Measurements from ENCODE around the gene FAM221B. TPM values are rescaled to one million over a fixed set of nuclear protein-coding genes. Genes with fewer than 3 reads are reported as not detected.

FAM221B gene
- total and polyA plus RNA-seq, 2 of the 4 experiments (the other 2 are of a cell fraction) = not detected

- in situ Hi-C loops (cut with MboI; ENCODE audit: low sequenced_read_pairs) = no loop called here
- intact Hi-C loops (cut with micrococcal nuclease) = no loop called here
- dilution Hi-C loops (cut with HindIII; ENCODE audit: low sequenced_read_pairs, unreplicated experiment) = no loop called here
Measured at GRCh38 chr9:35769763-35770162, 58.8 kb downstream of the FAM221B start.

More at GRCh38 chr9:35769763-35770162, 58.8 kb downstream of the FAM221B start:
- Histone ChIP-seq H3K4me2 (ENCODE audit: low read depth, low read length) (no peak overlapping the region), H2AK5ac (ENCODE audit: low read depth, low read length) (no peak overlapping the region), H3K9ac (ENCODE audit: low read depth, low read length) (no peak overlapping the region), H3K56ac (ENCODE audit: extremely low read depth, insufficient read depth, low read length) (no peak overlapping the region), H3K9me1 (ENCODE audit: insufficient read depth, low read length) (no peaks in the 10 kb centered on the region), H3K9me3 (ENCODE audit: control insufficient read depth, insufficient read depth, low read length) (no peaks in the 10 kb centered on the region), H2BK5ac (ENCODE audit: low read depth, low read length, poor library complexity, severe bottlenecking) (no peak overlapping the region), H3K4me3 (ENCODE audit: insufficient read depth, low read depth, low read length) (no peak overlapping the region), H3K36me3 (ENCODE audit: control insufficient read depth, insufficient read depth, low read length) (no peaks in the 10 kb centered on the region), H4K5ac (ENCODE audit: low read depth, low read length) (no peak overlapping the region), H2BK15ac (ENCODE audit: low read depth, low read length) (no peak overlapping the region), H3K4ac (ENCODE audit: low read depth, low read length) (no peak overlapping the region), H2BK120ac (ENCODE audit: low read depth, low read length) (no peak overlapping the region), H2AFZ (replicated peaks; ENCODE audit: low read length, poor library complexity) (no peak overlapping the region), H3K27ac (ENCODE audit: insufficient read depth, low read length) (no peak overlapping the region), H4K20me1 (ENCODE audit: insufficient read depth, low read length) (no peaks in the 10 kb centered on the region), H3K79me1 (ENCODE audit: low read depth in 1 of 2, low read length in 2 of 2) (no peaks in the 10 kb centered on the region), H2BK20ac (ENCODE audit: low read depth, low read length) (no peak overlapping the region), H3K4me1 (ENCODE audit: control insufficient read depth, insufficient read depth, low read length) (peaks cover 1% of the 10 kb centered on the region; the same call in 1 of the 2 replicates), H4K91ac (ENCODE audit: insufficient read depth, low read depth, low read length) (no peak overlapping the region), H4K8ac (ENCODE audit: low read depth in 2 of 2, low read length in 2 of 2) (no peak overlapping the region), H3K18ac (ENCODE audit: low read depth, low read length) (no peak overlapping the region), H3K27me3 (ENCODE audit: control insufficient read depth, insufficient read depth, low read length) (peaks cover 26% of the 10 kb centered on the region), H2AK9ac (replicated peaks; ENCODE audit: low read depth, low read length, poor library complexity) (no peak overlapping the region), H3K14ac (replicated peaks; ENCODE audit: low read depth, low read length) (no peak overlapping the region), H3K23ac (ENCODE audit: low read depth, low read length) (no peak overlapping the region)
- no peak for TF ChIP-seq CHD1 (IDR thresholded peaks at IDR 0.05; ENCODE audit: low read depth, low read length)
- no peak for TF ChIP-seq BHLHE40 (IDR thresholded peaks at IDR 0.05; ENCODE audit: low read depth, low read length)
- no peak for TF ChIP-seq CEBPB (IDR thresholded peaks at IDR 0.05; ENCODE audit: low read depth, low read length)
- no peak for TF ChIP-seq MAZ (IDR thresholded peaks at IDR 0.05; ENCODE audit: borderline replicate concordance, low read depth, low read length)
- TF ChIP-seq FOS (IDR thresholded peaks at IDR 0.05; ENCODE audit: low read depth, low read length) = no peak
- TF ChIP-seq MXI1 (IDR thresholded peaks at IDR 0.05; ENCODE audit: borderline replicate concordance, low read depth, low read length) = no peak
- ChIA-PET CTCF (no interaction called here), POLR2A (ENCODE audit: unreplicated experiment) (no interaction called here)
- ATAC-seq (ENCODE audit: low read depth) (no peak), DNase-seq (no peak)
- no CpG with 5 or more reads among the region's 1 CpG for whole genome bisulfite sequencing, 2 experiments (ENCODE audit: extremely low coverage in 2 of 2, insufficient read length in 1 of 2)
- no TSS peak for BruUV-seq (replicated peaks)
